ENCODE data around the gene A3GALT2. TPM values are rescaled to one million over a fixed set of nuclear protein-coding genes. Genes with fewer than 3 reads are reported as not detected.

A3GALT2 gene
- total RNA-seq, 1 experiment from 2014 or later: not detected

- POLR2A ChIA-PET (ENCODE audit: unreplicated experiment): no interaction called here
- no peaks in the 10 kb centered on the region for H3K27me3 ChIP-seq (ENCODE audit: insufficient read depth, low read depth)
- no peak overlapping the region for H3K4me2 ChIP-seq
- H3K27ac ChIP-seq: no peak overlapping the region
- CTCF ChIA-PET: no interaction called here
- H3K79me2 ChIP-seq (ENCODE audit: low read depth): peaks cover 40% of the 10 kb centered on the region
- DNase-seq: no peak
- no peaks in the 10 kb centered on the region for H3K9me2 ChIP-seq (ENCODE audit: insufficient read depth)
- H3K4me1 ChIP-seq (replicated peaks; ENCODE audit: insufficient read depth): 0 out of 2 replicates have a peak, but pooled peaks cover 4% of the 10 kb centered on the region
- peaks cover 73% of the 10 kb centered on the region for H4K20me1 ChIP-seq (ENCODE audit: insufficient read depth)
- no peak for TF ChIP-seq EZH2 (IDR thresholded peaks at IDR 0.05; ENCODE audit: low read depth)
- TF ChIP-seq, protein P1, sequence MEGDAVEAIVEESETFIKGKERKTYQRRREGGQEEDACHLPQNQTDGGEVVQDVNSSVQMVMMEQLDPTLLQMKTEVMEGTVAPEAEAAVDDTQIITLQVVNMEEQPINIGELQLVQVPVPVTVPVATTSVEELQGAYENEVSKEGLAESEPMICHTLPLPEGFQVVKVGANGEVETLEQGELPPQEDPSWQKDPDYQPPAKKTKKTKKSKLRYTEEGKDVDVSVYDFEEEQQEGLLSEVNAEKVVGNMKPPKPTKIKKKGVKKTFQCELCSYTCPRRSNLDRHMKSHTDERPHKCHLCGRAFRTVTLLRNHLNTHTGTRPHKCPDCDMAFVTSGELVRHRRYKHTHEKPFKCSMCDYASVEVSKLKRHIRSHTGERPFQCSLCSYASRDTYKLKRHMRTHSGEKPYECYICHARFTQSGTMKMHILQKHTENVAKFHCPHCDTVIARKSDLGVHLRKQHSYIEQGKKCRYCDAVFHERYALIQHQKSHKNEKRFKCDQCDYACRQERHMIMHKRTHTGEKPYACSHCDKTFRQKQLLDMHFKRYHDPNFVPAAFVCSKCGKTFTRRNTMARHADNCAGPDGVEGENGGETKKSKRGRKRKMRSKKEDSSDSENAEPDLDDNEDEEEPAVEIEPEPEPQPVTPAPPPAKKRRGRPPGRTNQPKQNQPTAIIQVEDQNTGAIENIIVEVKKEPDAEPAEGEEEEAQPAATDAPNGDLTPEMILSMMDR (conservative IDR thresholded peaks at IDR 0.05): no peak
- BruUV-seq (replicated peaks): no TSS peak
- peaks cover 47% of the 10 kb centered on the region for H3F3A ChIP-seq (ENCODE audit: insufficient read depth, low read depth)
- intact Hi-C loops (cut with micrococcal nuclease; ENCODE audit: unreplicated experiment): no loop called here
- peaks cover 81% of the 10 kb centered on the region for H3K36me3 ChIP-seq (ENCODE audit: low read depth)
- H3K9me3 ChIP-seq (ENCODE audit: insufficient read depth, low read depth): no peaks in the 10 kb centered on the region
- no peak overlapping the region for H3K4me3 ChIP-seq
- no peak overlapping the region for H2AFZ ChIP-seq
Observed at GRCh38 chr1:33330906-33331305, 10.0 kb upstream of the A3GALT2 start.

GRCh38 chr1:33330361-33330890, 9.5 kb upstream of the A3GALT2 start:
- Histone ChIP-seq H3K4me2 (no peak overlapping the region), H3K27ac (no peak overlapping the region), H2AFZ (no peak overlapping the region), H3K36me3 (ENCODE audit: low read depth) (peaks cover 86% of the 10 kb centered on the region), H3K79me2 (ENCODE audit: low read depth) (peaks cover 35% of the 10 kb centered on the region), H3K4me3 (no peak overlapping the region), H3K4me1 (replicated peaks; ENCODE audit: insufficient read depth) (0 out of 2 replicates have a peak, but pooled peaks cover 4% of the 10 kb centered on the region), H3K27me3 (ENCODE audit: insufficient read depth, low read depth) (no peaks in the 10 kb centered on the region), H4K20me1 (ENCODE audit: insufficient read depth) (peaks cover 72% of the 10 kb centered on the region), H3K9me2 (ENCODE audit: insufficient read depth) (no peaks in the 10 kb centered on the region), H3K9me3 (ENCODE audit: insufficient read depth, low read depth) (no peaks in the 10 kb centered on the region), H3F3A (ENCODE audit: insufficient read depth, low read depth) (peaks cover 52% of the 10 kb centered on the region)
- CTCF ChIA-PET: no interaction called here
- POLR2A ChIA-PET (ENCODE audit: unreplicated experiment): no interaction called here
- DNase-seq: no peak
- no TSS peak for BruUV-seq (replicated peaks)
- intact Hi-C loops (cut with micrococcal nuclease; ENCODE audit: unreplicated experiment): no loop called here
- TF ChIP-seq, protein P1 (conservative IDR thresholded peaks at IDR 0.05): no peak
- TF ChIP-seq EZH2 (IDR thresholded peaks at IDR 0.05; ENCODE audit: low read depth): no peak

GRCh38 chr1:33329600-33330305, 8.9 kb upstream of the A3GALT2 start:
- TF ChIP-seq, protein P1 (conservative IDR thresholded peaks at IDR 0.05): no peak
- no peak for TF ChIP-seq EZH2 (IDR thresholded peaks at IDR 0.05; ENCODE audit: low read depth)
- intact Hi-C loops (cut with micrococcal nuclease; ENCODE audit: unreplicated experiment): no loop called here
- H4K20me1 ChIP-seq (ENCODE audit: insufficient read depth): peaks cover 70% of the 10 kb centered on the region
- peaks cover 29% of the 10 kb centered on the region for H3K79me2 ChIP-seq (ENCODE audit: low read depth)
- no peak overlapping the region for H3K27ac ChIP-seq
- H3K4me1 ChIP-seq (replicated peaks; ENCODE audit: insufficient read depth): 0 out of 2 replicates have a peak, but pooled peaks cover 4% of the 10 kb centered on the region
- no peak overlapping the region for H3K4me2 ChIP-seq
- ChIA-PET CTCF (no interaction called here), POLR2A (ENCODE audit: unreplicated experiment) (no interaction called here)
- no peak overlapping the region for H2AFZ ChIP-seq
- H3K9me3 ChIP-seq (ENCODE audit: insufficient read depth, low read depth): no peaks in the 10 kb centered on the region
- H3K27me3 ChIP-seq (ENCODE audit: insufficient read depth, low read depth): no peaks in the 10 kb centered on the region
- no peak overlapping the region for H3K4me3 ChIP-seq
- BruUV-seq (replicated peaks): no TSS peak
- peaks cover 85% of the 10 kb centered on the region for H3K36me3 ChIP-seq (ENCODE audit: low read depth)
- H3K9me2 ChIP-seq (ENCODE audit: insufficient read depth): no peaks in the 10 kb centered on the region
- no peak for DNase-seq
- H3F3A ChIP-seq (ENCODE audit: insufficient read depth, low read depth): peaks cover 58% of the 10 kb centered on the region

All from PC-9 (cell line).